KOPT-K1 (cell line): ENCODE data around the gene CLEC2L.

ENCODE experiments used
- H3K27ac ChIP-seq: fragments of 200-600 bp; sonication (generic); 2 replicates; pipeline ENCODE4 v1.5.1; 2016; ENCODE audit warnings: antibody characterized with exemption, mild to moderate bottlenecking, low read depth, low read length; ENCODE audit not compliant: poor library complexity, severe bottlenecking
- H3K36me3 ChIP-seq: fragments of 200-600 bp; sonication (generic); 2 replicates; pipeline ENCODE4 v1.5.1; 2017; ENCODE audit warnings: antibody characterized with exemption, mild to moderate bottlenecking, low read length, moderate library complexity; ENCODE audit not compliant: insufficient read depth
- H3K9me3 ChIP-seq: fragments of 200-600 bp; sonication (generic); 2 replicates; pipeline ENCODE4 v1.5.1; 2017; ENCODE audit warnings: antibody characterized with exemption, low read length, mild to moderate bottlenecking; ENCODE audit not compliant: insufficient read depth, poor library complexity, severe bottlenecking

CLEC2L gene

DNA sequence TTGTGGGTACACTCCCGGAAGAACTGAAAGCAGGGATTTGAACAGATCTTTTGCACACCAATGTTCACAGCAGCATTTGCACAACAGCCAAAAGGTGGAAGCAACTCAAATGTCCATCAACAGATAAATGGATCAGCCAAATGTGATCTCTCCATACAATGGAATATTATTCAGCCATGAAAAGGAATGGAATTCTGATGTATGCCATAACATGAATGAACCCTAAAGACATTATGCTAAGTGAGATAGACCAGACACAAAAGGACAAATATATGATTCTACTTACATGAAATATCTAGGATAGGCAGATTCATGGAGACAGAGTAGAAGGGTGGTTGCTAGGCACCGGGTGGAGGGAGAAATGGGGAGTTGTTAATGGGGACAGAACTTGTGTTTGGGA lies 36.7 kb downstream of the CLEC2L start:
- Histone ChIP-seq H3K9me3 (no peaks in the 10 kb centered on the region), H3K36me3 (no peaks in the 10 kb centered on the region), H3K27ac (no peak overlapping the region)

DNA sequence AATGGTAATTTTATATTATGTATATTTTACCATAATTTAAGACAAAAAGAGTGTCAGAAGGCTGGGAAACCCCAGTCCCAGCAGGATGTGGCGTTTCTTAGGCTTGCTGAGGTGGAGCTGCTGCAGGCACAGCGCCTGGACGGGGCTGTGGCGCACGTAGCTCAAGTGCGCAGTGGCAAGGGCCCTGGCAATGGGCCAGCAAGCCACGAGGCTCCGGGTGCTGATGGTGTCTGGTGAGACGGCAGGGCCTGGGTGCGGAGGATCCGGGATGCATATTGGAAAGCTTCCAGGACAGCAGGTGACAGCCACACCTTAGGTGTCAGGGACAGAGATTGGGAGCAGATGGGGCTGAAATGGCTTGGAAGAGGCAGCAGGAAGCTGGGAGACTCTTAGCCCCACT lies 37.2 kb downstream of the CLEC2L start:
- Histone ChIP-seq H3K36me3 (no peaks in the 10 kb centered on the region), H3K9me3 (no peaks in the 10 kb centered on the region), H3K27ac (no peak overlapping the region)

GRCh38 chr7:139562491-139562890 lies 39.0 kb downstream of the CLEC2L start:
- no peaks in the 10 kb centered on the region for H3K9me3 ChIP-seq
- H3K36me3 ChIP-seq = no peaks in the 10 kb centered on the region
- H3K27ac ChIP-seq = no peak overlapping the region

DNA sequence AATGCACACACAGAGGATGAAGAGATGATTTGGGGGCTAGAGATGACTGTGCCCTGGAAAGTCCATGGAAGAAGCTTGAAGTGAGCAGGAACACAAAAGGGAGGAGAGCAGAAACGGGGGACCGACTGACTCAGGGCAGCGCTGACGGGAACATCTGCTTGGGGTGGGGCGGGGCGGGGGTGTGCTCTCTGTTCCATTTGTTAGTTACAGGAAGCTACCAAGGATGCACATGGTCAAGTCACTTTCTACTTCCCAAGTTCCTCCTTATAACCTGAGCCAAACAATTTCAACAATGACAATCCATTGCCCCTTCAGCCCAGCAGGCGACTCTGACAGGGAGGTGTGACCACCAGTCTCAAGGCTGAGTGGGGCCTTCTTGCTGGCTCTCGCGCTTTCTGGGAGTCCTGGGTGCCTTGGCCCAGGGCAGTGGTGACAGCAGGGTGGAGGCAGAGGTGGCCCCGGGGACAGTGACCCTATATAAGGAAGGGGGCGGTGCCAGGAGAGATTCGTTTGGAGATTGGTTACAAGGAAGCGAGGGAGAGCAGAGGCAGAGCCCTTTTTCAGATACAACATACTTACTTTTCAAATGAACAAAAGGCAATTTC lies 39.6 kb downstream of the CLEC2L start:
- Histone ChIP-seq H3K9me3 (no peaks in the 10 kb centered on the region), H3K27ac (no peak overlapping the region), H3K36me3 (no peaks in the 10 kb centered on the region)

- Histone ChIP-seq H3K27ac (no peak overlapping the region), H3K36me3 (no peaks in the 10 kb centered on the region), H3K9me3 (no peaks in the 10 kb centered on the region)
Measured at GRCh38 chr7:139563856-139564255, 40.4 kb downstream of the CLEC2L start.

GRCh38 chr7:139566075-139566474 lies 42.6 kb downstream of the CLEC2L start:
- no peaks in the 10 kb centered on the region for H3K36me3 ChIP-seq
- no peaks in the 10 kb centered on the region for H3K9me3 ChIP-seq
- H3K27ac ChIP-seq = no peak overlapping the region

GRCh38 chr7:139566736-139567646 lies 43.5 kb downstream of the CLEC2L start:
- Histone ChIP-seq H3K27ac (no peak overlapping the region), H3K9me3 (no peaks in the 10 kb centered on the region), H3K36me3 (no peaks in the 10 kb centered on the region)

DNA sequence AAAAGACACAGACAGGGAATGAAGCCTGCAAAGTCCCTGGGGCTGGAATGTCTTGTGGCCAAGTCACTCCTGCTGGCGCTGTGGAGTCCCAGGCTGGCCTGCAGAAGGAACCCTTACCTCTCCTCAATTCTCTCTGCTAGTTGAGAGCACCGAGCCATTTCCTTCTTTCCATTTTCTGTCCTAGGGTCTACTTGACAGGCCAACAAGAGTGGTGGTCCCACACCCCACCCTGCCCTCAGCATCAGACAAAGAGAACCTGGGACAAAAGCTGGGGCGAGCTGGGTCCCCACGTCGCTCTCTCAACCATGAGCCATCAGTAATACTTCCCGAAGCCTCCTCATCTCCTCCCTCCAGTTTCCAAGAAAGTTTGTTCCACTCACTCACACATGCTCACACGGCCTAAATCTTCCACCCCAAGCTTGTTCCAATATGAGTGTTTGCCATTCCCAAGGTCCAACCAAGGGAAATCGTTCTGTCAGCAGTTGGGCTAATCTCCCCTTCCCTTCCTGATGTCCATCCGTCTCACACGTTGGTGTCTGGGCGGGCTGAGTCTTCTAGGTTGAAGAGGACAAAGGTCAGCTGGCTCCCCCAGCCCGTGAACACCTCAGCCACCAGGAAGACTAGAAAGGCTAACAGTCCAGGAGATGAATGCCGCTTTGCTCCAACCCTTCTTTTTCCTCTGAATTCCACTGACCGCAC lies 44.3 kb downstream of the CLEC2L start:
- Histone ChIP-seq H3K9me3 (no peaks in the 10 kb centered on the region), H3K36me3 (peaks cover under 1% of the 10 kb centered on the region; the same call in 1 of the 2 replicates), H3K27ac (no peak overlapping the region)

GRCh38 chr7:139568346-139568675 lies 44.8 kb downstream of the CLEC2L start:
- H3K9me3 ChIP-seq = no peaks in the 10 kb centered on the region
- peaks cover 5% of the 10 kb centered on the region; the same call in 1 of the 2 replicates for H3K36me3 ChIP-seq
- no peak overlapping the region for H3K27ac ChIP-seq

- Histone ChIP-seq H3K27ac (no peak overlapping the region), H3K9me3 (no peaks in the 10 kb centered on the region), H3K36me3 (peaks cover 10% of the 10 kb centered on the region; the same call in 1 of the 2 replicates)
Measured at GRCh38 chr7:139568813-139569490, 45.5 kb downstream of the CLEC2L start.

GRCh38 chr7:139570119-139570518 lies 46.6 kb downstream of the CLEC2L start:
- peaks cover 21% of the 10 kb centered on the region; the same call in 1 of the 2 replicates for H3K36me3 ChIP-seq
- no peak overlapping the region for H3K27ac ChIP-seq
- no peaks in the 10 kb centered on the region for H3K9me3 ChIP-seq

DNA sequence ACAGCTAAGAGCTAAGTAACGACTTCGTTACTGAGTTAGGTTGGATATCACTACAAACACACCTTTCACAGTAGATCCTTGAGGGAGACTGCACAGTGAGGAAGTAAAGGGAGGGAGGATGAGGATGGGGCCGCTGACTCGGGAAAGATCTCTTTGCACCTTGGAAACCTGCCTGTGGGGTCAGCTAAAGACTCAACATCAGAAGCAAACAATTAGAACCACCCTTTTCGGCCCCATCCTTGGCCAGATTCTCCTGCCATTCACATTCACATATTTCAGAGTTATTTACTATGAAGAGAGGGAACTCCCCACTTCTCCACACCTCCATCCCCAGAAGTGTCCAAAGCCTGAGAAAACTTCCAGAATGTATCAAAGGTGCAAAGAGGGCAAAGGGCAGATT lies 47.1 kb downstream of the CLEC2L start:
- Histone ChIP-seq H3K27ac (no peak overlapping the region), H3K36me3 (peaks cover 23% of the 10 kb centered on the region; the same call in 1 of the 2 replicates), H3K9me3 (no peaks in the 10 kb centered on the region)

- Histone ChIP-seq H3K27ac (no peak overlapping the region), H3K36me3 (peaks cover 23% of the 10 kb centered on the region; the same call in 1 of the 2 replicates), H3K9me3 (no peaks in the 10 kb centered on the region)
Measured at GRCh38 chr7:139571190-139571589, 47.7 kb downstream of the CLEC2L start.

GRCh38 chr7:139571651-139572050 lies 48.2 kb downstream of the CLEC2L start:
- Histone ChIP-seq H3K9me3 (no peaks in the 10 kb centered on the region), H3K36me3 (peaks cover 23% of the 10 kb centered on the region; the same call in 1 of the 2 replicates), H3K27ac (no peak overlapping the region)

- Histone ChIP-seq H3K9me3 (no peaks in the 10 kb centered on the region), H3K27ac (no peak overlapping the region), H3K36me3 (peaks cover 23% of the 10 kb centered on the region; the same call in 1 of the 2 replicates)
Measured at GRCh38 chr7:139572071-139572470, 48.6 kb downstream of the CLEC2L start.
